Cardiac muscle cell (in vitro differentiated cells and primary cell): ENCODE results near the gene TCF7L1. TPM values are rescaled to one million over a fixed set of nuclear protein-coding genes. Genes with fewer than 3 reads are reported as not detected.

Experiments used
- DNase-seq, 2 donors: peaks; one replicate each; pipeline versions ENCODE4 v3.0.0 to v3.0.0-alpha.2; 2010 to 2017; ENCODE audit warnings: low read depth in 1 of 2, low spot score in 1 of 2
- H3K27ac ChIP-seq: fragments of 200-600 bp; sonication (generic); 2 replicates; pipeline ENCODE4 v1.5.1; 2016
- H3K27me3 ChIP-seq: fragments of 200-600 bp; sonication (generic); 2 replicates; pipeline ENCODE4 v1.6.0; 2016; ENCODE audit warnings: control low read depth
- H3K36me3 ChIP-seq: fragments of 200-600 bp; sonication (generic); 2 replicates; pipeline ENCODE4 v1.5.1; 2016; ENCODE audit warnings: control low read depth
- H3K4me1 ChIP-seq: fragments of 200-600 bp; sonication (generic); 2 replicates; pipeline ENCODE4 v1.8.1; 2017; ENCODE audit warnings: low read depth, mild to moderate bottlenecking, mixed run types
- H3K4me3 ChIP-seq: fragments of 200-600 bp; sonication (generic); 2 replicates; pipeline ENCODE4 v1.5.1; 2016; ENCODE audit warnings: mild to moderate bottlenecking
- H3K9me3 ChIP-seq: fragments of 200-600 bp; sonication (generic); 2 replicates; pipeline ENCODE4 v1.5.1; 2017; ENCODE audit warnings: low read depth, mild to moderate bottlenecking, control low read depth
- polyA plus RNA-seq: library from polyadenylated mRNA; unstranded; fragments of >200 nt; fragmentation: Nextera tagmentation; extraction: Ambion mirVana; gene quantifications from 2 replicates; pipeline ENCODE4 v1.2.1, GENCODE V29; 2016
- total RNA-seq: library from RNA; depleted of rRNA; stranded (reverse); fragments of >200 nt; gene quantifications from 2 replicates; pipeline ENCODE4 v1.2.3, GENCODE V29; 2016
- TF ChIP-seq, protein P1 (sequence below): IDR thresholded peaks from 2 replicates; pipeline ENCODE4 v1.5.1; 2012; ENCODE audit warnings: low read depth, mild to moderate bottlenecking, low read length

The TCF7L1 gene
- total and polyA plus RNA-seq, 2 experiments from 2014 or later = 5.3 to 10.0 TPM

DNA sequence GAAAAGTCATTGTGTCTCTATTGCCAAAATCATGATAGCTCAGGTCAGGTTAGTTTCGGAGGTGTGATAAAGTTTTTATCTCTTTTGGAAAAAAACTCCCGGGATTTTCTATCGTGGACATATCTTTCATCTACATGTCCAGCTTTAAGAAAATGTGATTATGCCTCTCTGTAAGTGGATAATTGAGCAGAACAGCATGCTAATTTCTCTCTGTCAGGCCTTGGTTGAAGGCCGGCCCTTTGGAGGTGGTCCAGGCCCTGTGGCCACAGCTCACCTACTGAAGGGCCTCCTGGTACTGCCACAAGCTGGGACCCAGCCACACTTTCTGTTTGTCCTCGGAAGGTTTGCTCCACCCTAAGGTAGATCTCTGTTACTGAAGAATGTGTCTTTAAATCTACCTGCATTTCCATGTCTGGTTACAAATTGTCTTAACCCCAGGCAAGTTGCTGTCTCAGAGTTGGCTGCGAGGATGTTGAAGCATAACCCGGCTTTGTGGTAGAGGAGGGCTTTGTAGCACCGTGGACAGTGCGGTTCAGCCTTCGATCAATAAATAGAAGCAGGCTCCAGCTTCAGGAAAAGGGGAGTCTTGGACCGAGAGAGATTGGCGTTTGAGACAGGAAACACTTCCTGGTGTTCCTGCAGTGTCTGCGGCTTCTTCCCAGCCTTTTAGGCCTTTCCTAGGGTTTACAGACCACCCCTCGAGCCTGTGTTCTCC, 25.5 kb downstream of the TCF7L1 start:
- H3K27me3 ChIP-seq = no peaks in the 10 kb centered on the region
- no peaks in the 10 kb centered on the region for H3K36me3 ChIP-seq
- TF ChIP-seq, protein P1, sequence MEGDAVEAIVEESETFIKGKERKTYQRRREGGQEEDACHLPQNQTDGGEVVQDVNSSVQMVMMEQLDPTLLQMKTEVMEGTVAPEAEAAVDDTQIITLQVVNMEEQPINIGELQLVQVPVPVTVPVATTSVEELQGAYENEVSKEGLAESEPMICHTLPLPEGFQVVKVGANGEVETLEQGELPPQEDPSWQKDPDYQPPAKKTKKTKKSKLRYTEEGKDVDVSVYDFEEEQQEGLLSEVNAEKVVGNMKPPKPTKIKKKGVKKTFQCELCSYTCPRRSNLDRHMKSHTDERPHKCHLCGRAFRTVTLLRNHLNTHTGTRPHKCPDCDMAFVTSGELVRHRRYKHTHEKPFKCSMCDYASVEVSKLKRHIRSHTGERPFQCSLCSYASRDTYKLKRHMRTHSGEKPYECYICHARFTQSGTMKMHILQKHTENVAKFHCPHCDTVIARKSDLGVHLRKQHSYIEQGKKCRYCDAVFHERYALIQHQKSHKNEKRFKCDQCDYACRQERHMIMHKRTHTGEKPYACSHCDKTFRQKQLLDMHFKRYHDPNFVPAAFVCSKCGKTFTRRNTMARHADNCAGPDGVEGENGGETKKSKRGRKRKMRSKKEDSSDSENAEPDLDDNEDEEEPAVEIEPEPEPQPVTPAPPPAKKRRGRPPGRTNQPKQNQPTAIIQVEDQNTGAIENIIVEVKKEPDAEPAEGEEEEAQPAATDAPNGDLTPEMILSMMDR = no peak
- H3K4me3 ChIP-seq = no peak overlapping the region
- DNase-seq = no peak
- H3K27ac ChIP-seq = no peak overlapping the region
- H3K4me1 ChIP-seq = peaks cover 15% of the 10 kb centered on the region
- H3K9me3 ChIP-seq = no peaks in the 10 kb centered on the region

DNA sequence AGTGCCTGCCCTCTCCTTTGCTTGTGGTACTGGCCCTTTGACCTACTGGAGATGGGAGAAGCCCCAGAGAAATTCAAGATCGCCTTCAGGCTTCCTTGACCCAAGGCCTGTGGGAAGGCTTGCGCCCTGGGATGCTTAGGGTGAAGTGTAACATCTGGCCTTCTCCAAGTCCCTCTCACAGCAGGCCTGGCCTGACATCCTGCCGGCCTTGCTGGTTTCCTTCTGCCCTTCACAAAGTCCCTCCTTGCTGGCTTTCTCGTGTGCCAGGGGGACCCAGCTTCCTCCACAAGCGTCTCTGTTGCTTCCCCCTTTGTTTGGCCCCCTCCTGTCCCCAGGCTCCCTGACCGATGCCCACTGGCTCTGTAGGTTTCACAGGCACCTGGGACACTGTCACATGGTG, 26.4 kb downstream of the TCF7L1 start:
- no peak overlapping the region for H3K27ac ChIP-seq
- no peaks in the 10 kb centered on the region for H3K9me3 ChIP-seq
- DNase-seq = no peak
- H3K4me3 ChIP-seq = no peak overlapping the region
- H3K27me3 ChIP-seq = no peaks in the 10 kb centered on the region
- H3K36me3 ChIP-seq = no peaks in the 10 kb centered on the region
- peaks cover 23% of the 10 kb centered on the region for H3K4me1 ChIP-seq
- TF ChIP-seq, protein P1 = no peak

DNA sequence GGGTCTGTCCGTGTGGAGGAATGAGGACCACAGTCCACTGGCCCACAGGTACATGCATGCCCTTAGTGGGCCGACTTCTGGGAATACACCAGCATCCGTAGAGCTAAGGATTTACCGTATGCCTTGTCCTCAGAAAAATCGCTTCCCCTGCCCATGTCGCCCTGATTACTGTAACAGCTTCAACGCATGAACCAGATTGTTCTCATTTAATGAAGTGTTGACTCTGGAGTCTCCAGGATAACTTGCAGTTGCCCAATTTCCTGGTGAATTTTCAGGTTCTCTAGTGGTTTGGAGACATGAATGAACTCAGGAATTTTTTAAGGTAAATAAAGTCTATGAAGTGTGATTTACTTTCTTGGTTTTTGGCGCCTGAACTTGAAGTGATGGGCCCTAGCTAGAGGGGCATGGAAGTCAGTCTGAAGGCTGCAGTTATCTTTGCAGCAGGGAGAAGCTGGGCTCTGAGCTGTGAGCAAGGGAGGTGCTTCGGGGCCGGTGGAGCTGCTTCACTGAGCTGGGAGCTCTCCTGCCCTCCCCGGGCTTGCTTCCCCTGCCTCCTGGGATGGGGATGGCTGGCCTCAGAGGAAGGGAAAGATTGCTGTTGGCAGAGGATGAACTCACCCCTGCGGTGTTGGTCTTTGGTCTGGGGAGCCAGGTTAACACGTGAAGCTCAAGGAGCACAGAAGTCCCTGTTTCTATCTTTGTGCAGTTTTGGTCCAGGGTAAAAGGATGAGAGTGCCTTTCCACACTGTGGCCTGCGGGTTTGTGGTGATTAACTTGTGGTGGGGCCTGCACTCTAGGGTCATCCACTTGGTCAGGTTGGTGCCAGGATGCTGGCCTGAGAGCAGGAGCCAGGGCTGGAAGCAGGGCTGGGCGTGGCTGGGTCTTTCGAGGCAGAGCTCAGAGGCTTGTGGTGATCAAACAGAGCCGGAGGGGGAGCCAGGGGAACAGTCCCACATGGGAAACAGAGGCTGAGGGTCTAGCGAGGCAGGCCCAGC, 28.1 kb downstream of the TCF7L1 start:
- DNase-seq = peak in 1 of 2 donors; percentile 33
- H3K27ac ChIP-seq = no peak overlapping the region
- no peak overlapping the region for H3K4me3 ChIP-seq
- no peaks in the 10 kb centered on the region for H3K9me3 ChIP-seq
- TF ChIP-seq, protein P1 = no peak
- H3K27me3 ChIP-seq = no peaks in the 10 kb centered on the region
- H3K36me3 ChIP-seq = no peaks in the 10 kb centered on the region
- H3K4me1 ChIP-seq = peaks cover 23% of the 10 kb centered on the region

DNA sequence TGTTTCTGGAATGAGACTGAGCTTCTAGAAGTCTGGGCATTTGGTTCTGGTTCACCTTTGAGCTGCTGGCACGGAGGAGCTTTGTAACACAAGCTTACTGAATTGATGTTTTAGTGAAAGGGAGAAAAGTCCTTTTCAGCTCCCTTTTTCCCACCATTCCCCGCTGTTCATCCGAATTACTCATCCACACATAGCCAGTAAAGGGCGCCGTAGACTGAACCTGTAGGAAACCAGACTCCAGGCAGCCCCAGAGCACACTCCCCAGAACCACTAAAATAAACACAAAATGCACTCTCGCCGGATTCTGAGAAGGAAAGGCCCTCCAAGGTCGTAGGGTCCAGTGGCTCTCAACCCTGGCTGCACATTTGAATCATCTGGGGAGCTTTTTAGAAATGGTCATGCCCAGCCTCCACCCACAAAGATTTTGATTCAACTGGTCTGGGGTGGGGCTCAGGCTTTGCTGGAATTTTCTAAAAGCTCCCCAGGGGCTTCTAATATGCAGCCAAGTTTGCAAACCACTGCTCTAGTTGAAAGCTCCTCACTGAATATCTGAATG, 29.6 kb downstream of the TCF7L1 start:
- TF ChIP-seq, protein P1 = no peak
- H3K36me3 ChIP-seq = no peaks in the 10 kb centered on the region
- H3K27ac ChIP-seq = no peak overlapping the region
- H3K9me3 ChIP-seq = no peaks in the 10 kb centered on the region
- H3K27me3 ChIP-seq = no peaks in the 10 kb centered on the region
- DNase-seq = peak in 1 of 2 donors; percentile 33
- no peak overlapping the region for H3K4me3 ChIP-seq
- H3K4me1 ChIP-seq = peaks cover 23% of the 10 kb centered on the region

DNA sequence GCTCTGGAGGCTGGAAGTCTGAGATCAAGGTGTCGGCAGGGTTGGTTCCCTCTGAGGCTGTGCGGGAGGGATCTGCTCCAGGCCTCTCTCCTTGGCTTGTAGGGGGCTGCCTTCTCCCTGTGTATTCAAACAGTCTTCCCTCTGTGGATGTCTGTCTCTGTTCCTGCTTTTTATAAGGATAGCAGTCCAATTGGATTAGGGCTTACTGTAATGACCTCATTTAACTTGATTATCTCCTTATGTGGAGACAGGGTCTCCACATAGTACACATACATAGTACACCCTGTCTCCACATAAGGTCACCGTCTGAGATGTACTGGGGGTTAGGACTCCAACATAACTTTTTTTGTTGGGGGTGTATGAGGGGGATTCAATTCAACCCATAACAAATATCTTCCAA, 30.5 kb downstream of the TCF7L1 start:
- DNase-seq = no peak
- H3K27ac ChIP-seq = no peak overlapping the region
- peaks cover 23% of the 10 kb centered on the region for H3K4me1 ChIP-seq
- H3K9me3 ChIP-seq = no peaks in the 10 kb centered on the region
- no peaks in the 10 kb centered on the region for H3K27me3 ChIP-seq
- TF ChIP-seq, protein P1 = no peak
- no peaks in the 10 kb centered on the region for H3K36me3 ChIP-seq
- H3K4me3 ChIP-seq = no peak overlapping the region
